GM15510 (cell line): ENCODE results near the gene EEPD1.

Source experiments
- POLR2A ChIP-seq: IDR thresholded peaks from 3 replicates; pipeline ENCODE4 v1.6.1; 2011; ENCODE audit warnings: borderline replicate concordance; ENCODE audit not compliant: insufficient read length; ENCODE audit errors: extremely low read depth

Gene EEPD1

DNA sequence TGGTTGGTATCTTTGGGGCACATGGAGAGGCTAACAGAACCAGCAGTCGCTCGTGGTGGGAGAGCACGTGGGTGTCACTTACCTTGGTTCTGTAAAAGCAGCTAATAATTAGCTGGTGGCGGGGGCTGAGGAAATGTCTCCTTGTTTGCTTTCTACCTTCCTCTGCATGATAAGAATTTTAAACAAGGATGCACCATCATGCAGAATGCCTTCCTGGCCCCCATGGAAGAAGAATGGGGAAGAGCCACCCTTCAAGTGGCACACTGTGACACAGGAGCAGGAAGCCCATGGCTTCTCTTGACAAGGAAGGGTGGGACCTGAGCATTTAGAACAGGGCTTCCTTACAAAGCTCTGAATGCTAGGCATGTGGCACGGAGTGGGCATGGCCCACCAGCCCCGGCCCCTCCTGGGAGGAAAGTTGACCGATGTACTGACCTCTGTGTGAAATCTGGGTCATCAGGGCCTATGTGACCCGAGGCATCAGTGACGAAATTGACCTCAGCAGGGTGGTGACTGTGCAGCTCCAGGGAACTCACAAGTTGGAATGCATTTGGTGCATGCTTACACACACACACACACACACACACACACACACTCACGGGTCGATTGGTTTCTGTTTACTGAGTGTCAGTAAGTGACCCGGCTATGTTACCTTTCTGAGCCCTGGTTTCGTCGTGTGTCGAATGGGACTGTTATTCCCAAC, 119.7 kb downstream of the EEPD1 start:
- no peak for TF ChIP-seq POLR2A

DNA sequence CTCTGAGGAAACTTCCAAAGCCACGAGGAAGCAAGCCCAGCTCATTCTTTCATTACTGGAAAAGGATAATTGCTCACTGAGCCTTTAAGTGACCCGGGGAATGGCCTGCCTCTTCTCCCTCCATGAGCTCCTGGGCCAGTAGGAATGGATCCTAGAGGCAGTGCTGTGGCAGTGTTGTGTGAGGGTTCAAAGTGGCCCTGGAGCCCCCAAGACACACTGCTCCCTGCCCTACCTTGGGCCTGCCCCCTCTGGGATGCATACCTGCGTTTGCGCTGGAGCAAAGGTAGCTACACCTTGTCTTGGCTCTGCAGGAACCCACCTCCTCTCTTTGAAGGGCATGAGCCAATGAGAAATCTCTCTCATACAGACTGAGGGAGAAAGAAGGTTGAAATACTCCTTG, 120.8 kb downstream of the EEPD1 start:
- TF ChIP-seq POLR2A: no peak

DNA sequence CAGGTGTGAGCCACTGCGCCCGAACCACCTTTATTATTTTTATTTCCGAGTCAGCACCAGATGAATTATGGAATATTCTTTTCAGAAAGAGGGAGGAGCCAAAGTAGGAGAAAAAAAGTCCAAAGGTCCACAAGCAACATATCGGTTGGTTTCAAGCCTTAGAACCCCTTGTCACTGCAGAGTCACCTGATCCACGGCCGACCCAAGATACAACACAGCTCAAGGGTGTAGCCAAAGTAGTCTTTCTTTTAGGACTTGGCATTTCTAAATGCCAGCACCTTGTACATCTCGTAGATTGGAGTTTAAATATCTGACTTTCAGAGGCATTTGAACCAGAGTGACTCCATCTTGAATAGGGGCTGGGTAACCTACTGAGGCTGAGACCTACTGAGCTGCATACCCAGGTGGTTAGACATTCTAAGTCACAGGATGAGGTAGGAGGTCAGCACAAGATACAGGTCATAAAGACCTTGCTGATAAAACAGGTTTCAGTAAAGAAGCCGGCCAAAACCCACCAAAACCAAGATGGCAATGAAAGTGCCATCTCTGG, 122.8 kb downstream of the EEPD1 start:
- no peak for TF ChIP-seq POLR2A

DNA sequence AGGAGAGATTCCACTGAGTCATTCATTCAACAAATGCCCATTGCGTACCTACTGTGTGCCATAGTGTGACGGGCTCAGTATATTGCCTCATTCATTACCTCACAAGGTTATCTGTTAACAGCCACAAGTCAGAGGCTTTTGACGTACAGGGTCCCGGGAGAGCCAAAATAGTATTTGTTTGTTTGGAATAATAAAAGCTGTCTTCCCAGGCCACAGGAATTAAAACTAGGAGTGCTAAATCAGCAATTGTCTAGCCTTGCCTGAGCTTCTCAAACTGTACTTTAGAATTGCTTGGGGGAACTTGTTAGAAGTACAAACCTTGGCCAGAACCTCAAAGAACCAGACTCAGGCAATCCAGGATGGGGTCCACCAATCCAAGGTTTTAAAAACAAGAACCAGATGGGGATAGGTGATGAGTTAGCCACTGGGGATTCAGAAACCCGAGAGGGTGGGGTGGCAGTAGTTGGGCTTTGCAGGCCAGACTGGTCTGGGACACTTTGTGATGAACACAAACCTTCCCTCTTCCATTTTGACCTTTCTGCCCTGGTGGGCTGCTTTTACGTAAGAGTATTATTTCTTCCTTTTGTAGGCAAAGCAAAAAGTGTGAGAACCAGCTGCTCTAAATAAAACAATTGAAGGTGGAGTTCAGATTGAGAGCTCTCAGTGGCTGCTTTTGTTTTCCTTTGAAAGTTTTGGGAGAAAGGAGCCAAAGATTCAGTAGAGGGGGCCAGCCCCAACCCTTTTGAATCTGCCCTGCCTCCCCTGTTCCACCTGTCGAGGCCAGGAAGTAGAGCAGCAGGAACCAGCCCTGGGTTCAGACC, 123.6 kb downstream of the EEPD1 start:
- TF ChIP-seq POLR2A: no peak

DNA sequence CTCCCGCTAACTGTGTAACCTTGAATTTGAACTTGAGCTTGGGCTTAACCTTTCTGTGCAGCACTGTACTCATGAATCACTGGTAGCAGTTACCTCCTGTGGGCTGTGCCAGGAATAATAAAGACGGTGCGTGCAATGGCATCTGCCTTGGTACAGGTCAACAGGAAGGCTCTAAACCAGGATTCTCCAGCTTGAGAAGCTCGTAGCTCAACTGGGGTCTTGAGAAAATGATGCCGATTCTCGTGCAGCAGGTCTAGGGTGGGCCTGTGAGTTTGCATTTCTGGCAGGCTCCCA, 124.1 kb downstream of the EEPD1 start:
- no peak for TF ChIP-seq POLR2A

DNA sequence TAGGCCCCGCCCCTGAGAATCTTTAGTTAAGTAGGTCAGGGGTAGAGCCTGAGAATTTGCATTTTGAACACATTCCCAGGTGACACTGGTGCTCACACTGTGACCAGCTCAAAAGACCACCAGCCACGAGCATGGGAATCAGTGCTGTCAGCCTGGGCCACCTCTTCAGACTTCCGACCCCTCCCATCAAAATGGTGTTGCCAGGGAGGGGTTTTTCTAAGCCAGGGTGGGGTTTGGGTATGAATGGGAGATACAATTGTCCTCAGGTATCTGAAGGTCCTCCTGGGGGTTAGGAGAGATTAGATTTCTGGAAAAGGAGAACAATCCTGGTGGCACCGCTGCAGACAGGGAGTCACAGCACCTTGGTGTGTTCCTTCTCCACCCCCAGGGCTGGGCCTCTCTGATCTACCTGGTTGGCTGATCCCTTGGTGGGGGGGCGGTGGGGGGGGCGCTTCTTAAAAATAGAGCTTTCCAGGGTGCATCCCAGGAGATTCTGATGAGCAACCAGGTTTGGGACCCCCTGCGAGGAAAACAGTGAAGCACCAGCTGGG, 125.1 kb downstream of the EEPD1 start:
- TF ChIP-seq POLR2A: no peak

DNA sequence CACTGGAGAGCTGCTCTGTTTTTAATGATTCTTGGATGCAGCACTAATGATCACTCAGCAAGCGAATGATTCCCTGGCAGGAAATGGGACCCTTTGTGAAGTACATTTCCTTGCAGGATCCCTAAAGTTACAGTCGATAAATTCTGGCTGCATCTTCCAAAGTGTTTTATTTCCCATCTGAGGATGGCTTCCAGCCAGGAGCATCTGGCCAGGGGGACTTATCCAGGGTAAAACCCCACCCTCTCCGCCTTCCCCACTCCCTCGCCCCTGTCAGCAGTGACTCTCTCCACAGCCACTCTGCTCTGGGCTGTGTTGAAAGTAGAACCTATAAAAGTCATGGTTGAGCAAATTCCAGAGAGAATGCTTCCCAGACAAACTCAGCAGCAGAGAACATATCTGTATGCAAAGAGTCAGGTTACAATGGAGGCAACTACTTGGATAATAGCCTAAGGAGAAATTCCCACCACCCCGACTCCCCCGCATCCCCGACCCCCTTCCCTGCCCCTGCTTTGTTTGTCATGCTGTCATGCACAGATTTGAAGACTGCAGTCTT, 125.6 kb downstream of the EEPD1 start:
- no peak for TF ChIP-seq POLR2A

DNA sequence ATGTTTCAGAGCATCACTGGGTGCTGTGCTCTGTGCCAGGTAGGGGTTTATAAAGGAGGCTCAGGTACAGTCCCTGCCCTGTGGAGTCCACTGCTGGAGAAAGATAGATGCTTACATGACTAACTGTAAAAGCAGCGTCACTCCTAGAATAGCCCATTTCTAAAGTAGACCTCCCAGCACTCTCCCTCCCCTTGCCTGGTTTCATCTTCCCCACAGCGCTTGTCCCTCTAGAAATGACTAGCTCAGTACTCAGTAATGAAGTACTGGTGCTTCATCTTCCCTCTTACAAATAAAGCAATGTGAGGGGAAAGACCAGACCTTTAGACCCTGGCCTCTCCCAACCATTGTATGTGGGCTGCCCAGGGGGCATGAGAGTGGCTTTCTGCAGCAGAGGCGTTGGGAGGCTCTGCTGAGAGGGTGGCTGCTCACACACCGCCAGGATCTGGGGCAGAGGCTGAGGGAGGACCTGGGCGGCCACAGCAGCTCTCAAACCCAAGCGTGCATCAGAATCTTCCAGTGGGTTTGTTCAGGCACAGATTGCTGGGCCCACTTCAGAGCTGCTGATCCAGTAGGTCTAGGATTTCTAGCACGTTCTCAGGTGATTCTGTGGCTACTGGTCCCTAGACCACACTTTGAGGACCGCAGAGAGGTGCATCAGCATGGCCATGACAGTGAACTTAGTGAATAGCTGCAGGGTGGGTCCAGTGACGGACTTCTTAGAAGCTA, 126.3 kb downstream of the EEPD1 start:
- no peak for TF ChIP-seq POLR2A

DNA sequence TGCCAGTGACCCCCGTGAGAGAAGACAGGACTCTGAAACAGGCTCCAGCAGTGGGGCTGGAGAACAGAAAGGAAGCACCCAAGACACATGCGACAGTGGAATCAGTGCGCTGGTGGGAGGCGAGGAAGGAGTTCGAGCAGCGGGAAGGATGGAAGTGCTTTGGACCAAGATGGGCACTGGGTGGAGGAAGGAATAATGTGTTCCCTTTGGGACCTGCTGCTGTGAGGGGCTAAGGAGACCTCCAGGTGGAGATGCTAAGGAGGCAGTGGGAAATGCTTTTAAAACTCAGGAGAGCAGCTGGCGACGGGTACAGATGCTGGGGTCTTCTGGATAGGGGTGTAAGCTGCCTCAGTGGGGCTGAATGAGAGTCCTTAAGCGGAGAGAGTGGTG, 126.9 kb downstream of the EEPD1 start:
- no peak for TF ChIP-seq POLR2A

DNA sequence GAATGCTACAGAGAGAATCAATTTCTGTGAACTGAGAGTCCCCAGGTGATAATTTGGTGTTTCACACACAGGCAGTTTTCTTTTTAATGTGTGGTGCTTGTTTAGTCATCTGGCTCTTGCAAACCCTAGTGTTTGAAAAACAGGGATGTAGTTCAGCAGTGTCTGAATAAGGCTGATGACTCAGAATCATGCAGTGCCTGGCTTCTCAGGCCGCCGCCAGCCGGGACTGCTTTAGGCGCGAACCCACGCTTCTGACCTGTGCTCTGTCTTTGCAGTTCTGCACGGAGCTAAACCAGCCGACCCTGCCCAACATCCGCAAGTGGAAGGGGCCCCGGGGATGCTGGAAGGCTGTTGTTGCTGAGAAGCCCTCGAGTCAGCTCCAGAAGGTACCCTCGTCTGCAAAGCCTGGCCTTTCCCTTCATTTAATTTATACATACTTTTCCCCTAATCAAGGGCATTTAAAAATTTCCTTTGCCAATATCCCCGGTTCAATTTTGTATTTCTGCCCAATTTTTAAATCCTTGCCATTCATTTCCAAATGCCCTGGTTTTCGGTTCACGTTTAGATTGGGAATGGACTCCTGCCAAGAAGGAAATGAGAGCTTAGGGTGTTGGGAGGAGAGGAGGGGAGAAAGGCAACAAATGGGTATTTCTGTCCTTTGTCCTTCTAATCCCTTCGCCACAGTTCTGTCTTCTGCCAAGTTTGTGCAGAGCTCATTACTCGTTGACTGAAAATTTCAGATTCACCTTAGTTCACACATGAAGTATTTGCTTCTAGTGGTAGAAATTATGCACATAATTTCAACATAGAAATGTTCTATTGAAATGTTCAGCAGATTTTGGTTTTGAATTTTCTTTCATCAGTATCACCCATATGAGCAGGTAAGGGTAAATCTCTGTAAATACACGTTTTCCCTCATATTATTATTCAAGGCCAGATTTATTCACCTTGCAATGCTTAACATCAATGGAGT, 128.1 kb downstream of the EEPD1 start:
- no peak for TF ChIP-seq POLR2A

DNA sequence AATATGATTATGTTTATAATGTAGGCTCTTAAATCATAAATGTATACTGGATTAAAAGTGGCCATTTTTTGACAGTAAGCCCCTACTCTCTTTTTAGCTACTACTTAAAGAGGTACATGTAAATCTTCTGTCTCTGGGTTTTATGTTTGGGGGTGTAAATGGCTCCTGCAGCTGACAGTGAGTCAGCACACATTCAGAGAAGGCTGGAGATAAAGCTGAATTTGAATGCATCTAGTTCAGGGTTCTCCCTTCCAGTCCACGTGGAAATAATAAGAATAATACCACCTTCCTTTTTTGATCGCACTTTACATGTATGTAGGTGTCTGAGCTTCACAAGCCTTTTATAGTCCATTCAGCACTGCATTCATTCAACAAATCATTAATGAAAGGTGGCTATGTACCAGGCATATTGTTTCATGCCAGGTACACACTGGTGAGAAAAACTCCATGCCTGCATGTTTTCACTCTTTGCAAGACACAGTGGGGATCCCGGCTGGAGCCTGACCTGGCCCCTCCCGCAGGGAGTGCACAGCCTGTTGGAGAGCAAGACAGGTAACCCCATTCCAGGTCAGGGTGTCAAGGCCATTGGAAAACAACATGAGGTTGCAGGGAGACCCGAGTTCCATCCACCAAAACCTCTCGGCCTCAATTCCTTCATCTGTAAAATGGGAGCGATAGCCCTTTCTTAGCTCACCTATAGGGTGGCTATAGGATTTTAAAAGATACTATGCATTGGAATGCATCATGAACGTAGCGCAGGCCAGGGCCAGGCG, 129.1 kb downstream of the EEPD1 start:
- TF ChIP-seq POLR2A: no peak

DNA sequence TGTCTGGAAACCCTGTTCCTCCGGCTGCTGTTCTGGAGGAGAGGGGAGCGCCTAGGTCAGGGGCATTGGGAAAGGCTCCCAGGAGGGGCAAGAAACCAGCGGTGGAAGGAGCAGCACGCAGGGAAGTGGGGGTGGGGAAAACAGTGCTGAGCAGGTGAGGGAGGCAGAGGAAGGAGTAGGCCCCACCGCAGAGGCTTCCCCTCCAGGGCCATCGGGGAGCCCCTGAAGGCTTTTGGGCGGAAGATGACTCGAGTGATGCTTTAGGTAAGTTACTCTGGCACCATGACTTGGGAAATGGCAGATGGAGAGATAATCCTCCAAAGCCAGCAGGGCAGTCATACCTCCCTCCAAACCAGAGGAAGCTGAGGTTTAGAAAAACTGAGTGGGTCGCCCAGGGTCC, 130.1 kb downstream of the EEPD1 start:
- TF ChIP-seq POLR2A: no peak

DNA sequence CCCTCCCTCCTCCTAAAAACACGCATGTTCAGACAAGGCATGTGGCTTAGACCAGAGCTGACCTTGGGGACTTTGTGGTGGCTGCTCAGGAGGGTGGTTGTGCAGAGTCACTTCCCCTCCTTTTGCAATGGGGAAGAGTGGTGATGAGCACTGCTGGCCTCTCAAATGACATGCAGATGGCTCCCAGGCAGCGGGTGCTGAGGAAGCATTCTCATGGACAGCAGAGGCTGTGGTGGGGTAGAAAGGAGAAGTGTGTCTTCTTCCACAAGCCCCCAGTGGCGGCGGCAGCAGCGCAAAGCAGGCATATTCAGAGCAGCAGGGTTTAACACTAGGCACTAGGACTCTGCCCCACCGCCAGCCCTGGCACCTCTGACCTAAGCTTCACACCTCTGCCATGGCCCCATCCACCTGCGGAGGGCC, 130.7 kb downstream of the EEPD1 start:
- TF ChIP-seq POLR2A: no peak

DNA sequence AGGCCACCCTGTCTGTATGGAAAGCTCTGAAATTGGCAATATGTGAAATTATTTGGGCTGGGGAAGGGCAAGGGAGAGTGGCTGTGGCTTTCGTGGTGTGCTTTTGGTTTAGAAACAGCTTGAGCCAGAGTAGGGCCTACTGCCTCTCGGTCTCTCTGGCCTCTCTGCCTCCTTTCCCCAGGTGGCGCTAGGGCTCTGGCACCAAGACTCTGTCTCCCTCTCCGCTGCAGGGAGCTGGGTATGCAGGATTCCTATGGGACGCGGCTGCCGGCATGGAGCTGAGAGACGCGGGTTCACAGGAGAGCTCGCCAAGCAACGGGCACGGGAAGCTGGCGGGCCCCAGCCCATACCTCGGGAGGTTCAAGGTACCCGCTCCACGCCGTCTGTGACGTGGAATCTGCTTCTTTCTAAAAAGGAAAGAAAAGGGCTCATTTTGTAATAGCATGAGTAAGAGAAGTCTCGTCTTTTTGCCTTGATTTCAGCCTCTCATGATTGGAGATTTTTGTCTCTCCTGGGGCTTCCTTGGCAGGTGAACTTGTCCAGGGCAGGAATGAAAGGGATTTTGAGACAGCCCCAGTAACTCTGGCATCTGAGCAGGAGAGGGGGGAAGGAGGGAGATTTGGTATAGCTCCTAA, 131.5 kb downstream of the EEPD1 start:
- no peak for TF ChIP-seq POLR2A
